Activated CD4-positive, alpha-beta T cell treated with anti-CD3 and anti-CD28 coated beads, Interleukin-2, Interleukin-6, amounts not matched to agents 100 ng/mL and 50 ng/mL, durations not matched to agents 16 hours and 8 hours (primary cell): ENCODE measurements around the gene ALX4.
A peak's percentile ranks its signal among the peaks of the same experiment; 100 is the strongest.

Source experiments
- DNase-seq: peaks from one replicate; pipeline ENCODE4 v3.0.0-alpha.2; 2020

ALX4 gene

DNA sequence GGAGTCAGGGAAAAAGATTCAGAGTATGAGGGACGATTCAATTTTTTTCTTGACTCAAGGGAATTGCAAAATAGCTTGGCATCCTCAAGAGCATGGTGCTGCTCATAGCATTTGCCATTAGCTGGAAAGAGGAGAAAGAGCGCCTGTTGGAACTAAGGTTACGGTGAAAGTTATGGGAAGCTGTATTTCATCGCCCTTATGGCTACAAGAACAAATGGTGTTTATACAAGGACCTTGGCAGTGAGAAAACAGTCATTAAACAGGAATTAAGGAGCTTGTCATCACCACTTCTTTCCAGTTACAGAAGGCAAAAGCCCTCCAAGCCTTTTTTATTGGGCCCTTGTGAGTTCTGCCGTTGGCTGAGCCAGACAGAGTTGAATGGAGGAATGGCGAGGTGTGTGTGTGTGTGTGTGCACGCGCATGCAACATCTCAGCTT is 74.2 kb downstream of the ALX4 start:
- no peak for DNase-seq

DNA sequence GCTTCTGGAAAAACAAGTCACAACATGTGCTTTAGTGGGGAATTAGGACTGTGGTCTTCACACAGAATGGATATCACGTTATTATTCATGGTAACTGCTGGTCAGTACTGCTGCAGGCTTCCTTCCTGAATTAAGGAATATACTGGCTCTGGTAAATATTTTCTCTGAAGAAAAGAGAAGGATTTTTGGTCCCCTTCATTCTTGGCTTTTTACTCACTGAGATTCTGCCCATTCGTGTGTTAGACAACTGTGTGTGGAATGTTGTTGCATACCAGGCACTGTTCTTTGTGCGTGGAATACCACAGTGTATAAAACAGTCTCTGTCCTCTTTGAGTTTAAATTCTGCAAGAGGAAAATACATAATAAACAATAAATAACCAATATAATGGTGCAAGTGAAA is 80.3 kb downstream of the ALX4 start:
- DNase-seq: no peak

DNA sequence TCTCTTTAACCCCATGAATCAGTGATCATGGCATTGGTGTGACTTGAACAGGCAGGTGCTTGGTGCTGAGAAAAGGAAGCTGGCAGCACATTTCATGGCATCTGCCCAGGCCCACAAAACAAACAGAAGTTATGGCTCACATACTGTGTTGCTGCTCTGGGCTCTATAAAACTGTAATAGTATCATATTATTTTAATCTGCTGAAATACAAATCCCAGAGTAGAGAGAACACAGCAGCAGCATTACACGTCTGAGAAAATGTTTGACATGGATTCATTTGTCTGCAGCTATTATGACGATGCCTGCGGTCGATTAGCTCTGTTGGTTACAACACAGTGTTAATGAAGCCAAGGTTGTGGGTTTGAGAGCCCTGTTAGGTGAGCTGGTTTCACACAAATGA is 80.8 kb downstream of the ALX4 start:
- no peak for DNase-seq

DNA sequence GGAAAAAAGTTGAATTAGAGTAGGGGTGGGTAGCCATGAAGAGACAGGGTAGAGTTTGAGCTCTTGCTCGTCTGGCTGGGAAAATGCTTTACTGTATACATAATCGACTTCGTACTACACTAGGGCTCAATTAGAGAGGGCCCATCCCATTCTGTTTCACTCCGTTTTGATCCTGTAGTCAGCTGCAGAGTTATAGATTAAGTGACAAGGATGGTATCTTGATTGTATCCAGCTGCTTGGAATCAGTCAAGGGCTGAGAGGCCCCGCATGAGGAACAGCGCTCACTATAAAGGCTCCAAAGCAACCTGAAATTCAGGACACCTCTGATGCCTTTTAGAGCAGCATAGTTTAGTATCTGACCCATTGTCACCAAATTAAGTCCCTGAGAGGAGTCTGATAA is 81.6 kb downstream of the ALX4 start:
- no peak for DNase-seq

DNA sequence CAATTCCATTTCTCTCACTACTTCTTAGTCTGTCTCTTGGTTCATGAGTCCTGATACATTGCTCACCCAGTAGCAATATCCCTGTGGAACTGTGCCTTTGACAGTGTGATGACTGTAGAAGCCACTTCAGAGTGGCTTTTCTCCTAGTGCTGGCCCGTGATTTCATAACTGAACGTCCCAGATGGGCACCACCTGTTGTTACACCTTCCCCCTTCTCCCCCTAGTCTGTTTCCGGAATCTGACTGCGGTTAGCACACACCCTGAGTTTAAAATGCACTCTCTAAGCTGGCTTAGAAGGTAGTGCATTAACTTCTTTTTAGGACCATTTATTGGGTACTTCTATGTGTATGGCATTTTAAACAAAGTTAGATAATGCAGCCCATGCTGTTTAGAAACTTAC is 83.0 kb downstream of the ALX4 start:
- DNase-seq: no peak

DNA sequence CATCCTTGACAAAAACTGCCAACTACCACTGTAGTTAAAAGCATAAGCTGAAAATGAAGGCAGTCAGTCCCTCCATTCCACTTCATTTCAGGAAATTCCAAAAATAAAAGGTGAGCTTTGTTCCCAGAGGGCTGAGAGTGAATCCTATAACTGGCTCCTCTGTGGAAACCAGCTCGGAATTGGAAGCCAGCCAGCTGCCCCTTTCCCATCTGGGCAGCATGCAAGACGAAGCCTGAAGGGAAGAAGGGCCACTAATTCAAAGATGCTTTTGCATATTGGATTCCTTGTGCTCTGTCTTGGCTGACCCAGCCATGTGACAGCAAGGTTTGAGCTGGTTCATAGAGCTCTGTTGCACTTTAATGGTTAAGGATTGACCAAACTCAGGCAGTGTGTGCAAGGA is 83.4 kb downstream of the ALX4 start:
- DNase-seq: no peak

DNA sequence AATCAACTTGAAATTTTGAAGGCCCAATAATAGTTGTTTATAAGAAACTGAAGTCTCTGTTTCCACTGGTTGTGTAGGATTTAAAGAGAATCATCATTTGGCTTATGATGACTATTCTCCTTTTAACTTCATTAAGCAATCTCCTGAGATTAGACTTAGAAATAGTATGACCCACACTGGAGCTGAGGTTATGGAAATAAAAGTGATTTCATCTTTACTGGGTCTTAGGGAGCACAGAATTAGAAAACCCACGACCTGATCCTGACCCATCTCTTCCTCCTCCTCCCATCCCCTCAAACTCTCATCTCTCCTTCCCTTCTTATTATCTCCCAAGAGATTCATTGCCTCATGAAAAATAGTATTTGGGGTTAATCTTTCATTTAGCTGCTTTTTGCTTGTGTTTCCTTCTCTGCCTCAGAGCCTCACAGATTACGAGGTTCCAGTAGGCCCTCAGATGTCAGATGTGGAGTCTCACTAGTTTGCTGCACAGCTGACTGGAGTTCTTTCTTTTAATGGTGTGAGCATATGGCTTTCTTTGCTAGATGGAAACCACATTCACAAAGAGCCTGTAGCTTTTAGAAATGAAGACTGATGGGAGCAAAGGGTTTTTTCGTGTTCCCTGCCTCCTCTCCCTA is 85.0 kb downstream of the ALX4 start:
- no peak for DNase-seq

DNA sequence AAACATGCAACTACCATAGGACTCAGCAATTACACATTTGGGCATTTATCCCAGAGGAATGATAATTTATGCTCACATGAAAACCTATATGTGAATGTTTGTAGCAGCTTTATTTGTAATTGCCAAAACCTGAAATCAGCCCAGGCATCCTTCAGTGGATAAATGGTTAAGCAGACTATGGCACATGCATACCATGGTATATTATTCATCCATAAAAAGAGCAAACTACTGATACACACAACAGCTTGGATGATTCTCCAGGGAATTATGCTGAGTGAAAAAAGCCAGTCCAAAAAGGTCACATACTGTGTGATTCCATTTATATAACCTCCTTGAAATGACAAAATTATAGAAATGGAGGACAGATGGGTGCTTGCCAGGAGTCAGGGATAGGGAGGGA is 86.7 kb downstream of the ALX4 start:
- no peak for DNase-seq

DNA sequence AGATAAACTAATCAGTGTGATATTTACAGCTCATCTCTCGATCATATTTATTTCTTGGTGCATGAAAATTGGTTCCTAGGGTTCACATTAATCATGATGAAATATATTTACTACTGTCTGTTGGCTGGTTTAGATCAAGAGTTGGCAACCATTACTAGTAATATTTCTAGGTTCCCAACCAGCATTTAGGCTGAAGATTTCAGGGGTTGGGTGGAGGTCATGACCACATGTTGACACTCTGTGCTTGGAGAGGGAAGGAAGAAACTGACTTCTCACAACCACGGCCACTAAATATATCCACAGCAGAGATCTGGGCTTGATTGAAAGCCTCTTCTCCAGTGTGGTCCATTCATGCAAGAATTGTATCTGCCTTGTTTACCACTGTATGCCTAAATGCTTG is 87.9 kb downstream of the ALX4 start:
- no peak for DNase-seq

DNA sequence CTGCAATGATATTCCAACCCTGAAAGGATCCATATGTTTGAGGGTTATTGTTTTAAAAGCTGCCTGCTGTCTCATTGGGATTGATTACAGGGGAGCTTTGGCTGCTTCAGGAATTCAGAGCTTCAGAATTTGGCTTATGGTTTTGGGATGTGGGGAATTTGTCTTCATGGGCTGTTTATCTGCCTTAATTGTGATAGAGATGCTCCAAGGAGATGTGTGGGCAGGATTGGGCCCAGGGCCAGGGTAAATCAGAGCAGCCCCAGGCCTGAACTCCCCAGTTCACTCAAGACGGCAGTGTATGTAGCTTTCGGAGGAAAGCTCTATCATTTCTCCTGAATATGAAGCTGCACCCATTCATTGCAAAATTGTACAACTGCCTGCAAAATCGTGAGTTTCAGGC is 88.5 kb downstream of the ALX4 start:
- DNase-seq: no peak

DNA sequence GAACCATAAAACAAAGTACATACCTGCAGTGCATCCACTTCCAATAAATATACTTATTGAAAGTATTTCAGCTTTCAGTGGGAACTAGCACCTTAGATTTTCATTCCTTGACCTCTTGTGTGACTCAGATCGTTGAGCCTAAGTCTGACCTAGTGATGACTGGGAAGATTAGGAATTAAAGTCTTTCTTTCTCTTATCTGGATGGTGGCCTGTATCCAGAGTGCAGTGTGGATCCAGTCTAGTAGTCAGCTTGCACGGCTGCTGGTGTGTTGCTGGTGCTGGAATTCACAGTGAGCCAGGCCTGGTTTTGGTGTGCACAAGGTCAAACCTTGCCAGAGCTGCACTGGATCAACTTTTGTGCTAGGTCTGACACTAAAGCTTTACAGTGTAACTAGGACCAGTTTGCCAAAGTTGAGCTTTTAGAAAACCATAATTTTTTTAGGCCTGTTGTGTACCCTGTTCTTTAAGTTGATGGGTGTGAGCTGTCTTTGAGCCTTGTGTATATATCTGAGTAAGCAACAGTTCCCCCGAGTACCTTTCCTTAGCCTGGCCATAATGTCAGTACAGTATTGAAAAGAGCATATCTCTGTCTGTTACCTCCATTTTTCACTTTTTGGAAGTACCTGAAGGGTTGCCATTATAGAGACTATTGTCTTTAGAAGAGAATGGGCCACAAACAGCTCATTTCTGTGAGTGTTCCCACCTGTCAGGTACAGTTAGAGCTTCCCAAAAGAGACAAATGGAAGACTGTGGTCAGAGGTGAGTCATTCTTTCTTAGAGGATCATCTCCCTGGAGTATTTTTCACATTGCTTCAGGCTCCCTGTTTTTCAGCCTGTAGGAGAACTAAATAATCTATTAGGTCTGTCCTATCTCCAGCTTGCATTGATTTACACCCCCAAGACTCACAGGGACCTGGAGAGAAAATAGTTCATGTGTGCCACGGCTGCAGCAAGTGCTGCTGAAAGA is 89.8 kb downstream of the ALX4 start:
- no peak for DNase-seq

DNA sequence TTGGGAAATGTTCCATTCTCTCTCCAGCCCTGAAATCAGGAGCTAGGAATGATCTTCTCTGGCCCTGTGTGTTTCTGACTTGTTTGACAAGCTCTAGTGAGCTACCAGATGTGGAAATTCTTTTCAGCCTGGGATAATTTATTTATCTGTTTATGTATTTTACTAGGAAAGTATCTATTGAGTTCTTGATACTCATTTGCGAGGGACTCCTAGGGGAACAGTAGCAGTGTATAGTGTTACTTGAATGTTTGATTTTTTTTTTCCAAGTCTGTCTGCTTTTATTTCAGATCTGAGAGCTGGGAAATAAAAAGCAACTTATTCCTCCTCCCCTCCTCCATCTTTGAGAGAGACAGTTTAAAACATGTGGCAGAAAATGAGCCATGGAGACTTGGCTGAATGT is 92.5 kb downstream of the ALX4 start:
- no peak for DNase-seq

DNA sequence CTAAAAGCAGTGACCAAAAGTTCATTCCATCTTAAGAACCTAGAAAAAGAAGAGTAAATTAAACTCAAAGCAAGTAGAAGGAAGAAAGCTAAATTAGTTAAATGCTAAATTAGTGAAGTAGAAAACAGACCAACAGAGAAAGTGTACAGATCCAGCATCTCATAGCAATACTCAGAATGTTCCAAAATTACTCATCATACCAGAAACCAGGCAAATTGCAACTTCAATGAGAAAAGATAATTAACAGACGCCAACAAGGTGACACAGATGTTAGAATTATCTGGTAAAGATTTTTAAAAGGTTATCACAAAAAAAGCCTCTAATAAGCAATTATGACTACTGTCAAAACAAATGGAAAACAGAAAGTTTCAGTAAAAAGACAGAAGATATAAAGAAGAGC is 96.8 kb downstream of the ALX4 start:
- DNase-seq: peak; percentile 49

DNA sequence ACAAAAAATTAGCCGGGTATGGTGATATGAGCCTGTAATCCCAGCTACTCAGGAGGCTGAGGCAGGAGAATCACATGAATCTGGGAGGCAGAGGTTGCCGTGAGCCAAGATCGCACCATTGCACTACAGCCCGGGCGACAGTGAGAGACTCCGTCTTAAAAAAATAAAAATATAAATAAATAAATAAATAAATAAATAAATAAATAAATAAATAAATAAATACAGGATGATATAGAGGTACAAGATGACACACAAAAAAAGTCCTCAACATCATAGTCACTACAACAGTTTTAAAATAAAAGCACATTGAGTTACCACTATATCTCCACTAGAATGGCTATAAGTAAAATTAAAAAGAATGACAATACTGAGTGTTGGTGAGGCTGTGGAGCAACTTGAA is 97.8 kb downstream of the ALX4 start:
- DNase-seq: no peak
